GM08714 (cell line): Measurements from ENCODE around the gene FPR1.
"Not testable (repeated sequence)": the region's sequence is repeated elsewhere in the genome, so short reads cannot be mapped to it uniquely, and the experiment has no call there.

Experiments used
- H3K4me3 ChIP-seq: fragments of 200-500 bp; sonication (Bioruptor generic); 2 replicates; pipeline ENCODE4 v1.5.1; 2014; ENCODE audit warnings: mild to moderate bottlenecking, low read length, inconsistent platforms
- ZNF274 ChIP-seq: IDR thresholded peaks from 2 replicates; pipeline ENCODE4 v1.6.1; 2012; ENCODE audit warnings: mild to moderate bottlenecking, low read depth, low read length

Gene FPR1

DNA sequence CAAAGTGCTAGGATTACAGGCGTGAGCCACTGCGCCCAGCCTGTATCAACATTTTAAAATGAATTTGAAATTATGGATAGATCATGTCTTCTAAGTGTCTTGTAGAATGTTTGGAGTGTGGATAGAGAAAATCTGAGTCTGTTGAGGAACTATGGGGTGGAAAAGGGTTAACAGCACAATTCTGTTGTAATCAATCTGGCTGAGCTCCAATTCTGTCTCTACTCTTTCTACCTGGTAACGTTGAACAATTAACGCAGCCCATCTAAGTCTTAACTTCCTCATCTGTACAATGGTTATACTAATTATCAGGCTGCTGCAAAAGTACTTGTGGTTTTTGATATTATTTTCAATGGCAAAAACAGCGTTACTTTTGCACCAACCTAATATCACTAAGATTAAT lies 13.4 kb upstream of the FPR1 start:
- TF ChIP-seq ZNF274 = no peak
- H3K4me3 ChIP-seq = no peak overlapping the region

DNA sequence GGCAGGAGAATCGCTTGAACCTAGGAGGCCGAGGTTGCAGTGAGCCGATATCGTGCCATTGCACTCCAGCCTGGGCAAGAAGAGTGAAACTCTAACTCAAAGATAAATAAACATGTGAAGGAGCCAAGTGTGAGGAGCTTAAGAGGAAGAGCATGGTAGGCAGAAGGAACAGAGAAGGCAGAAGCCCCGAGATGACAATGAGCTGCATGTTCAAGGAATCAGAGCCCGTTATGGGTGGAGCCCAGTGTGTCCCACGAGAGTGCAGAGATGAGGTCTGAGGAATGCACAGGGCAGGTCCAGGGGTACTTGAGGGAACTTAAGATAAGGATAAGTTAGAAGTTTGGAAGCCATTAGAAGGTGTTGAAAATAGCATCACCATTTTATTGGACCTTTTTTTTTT lies 10.0 kb upstream of the FPR1 start:
- TF ChIP-seq ZNF274 = no peak
- H3K4me3 ChIP-seq = no peak overlapping the region

DNA sequence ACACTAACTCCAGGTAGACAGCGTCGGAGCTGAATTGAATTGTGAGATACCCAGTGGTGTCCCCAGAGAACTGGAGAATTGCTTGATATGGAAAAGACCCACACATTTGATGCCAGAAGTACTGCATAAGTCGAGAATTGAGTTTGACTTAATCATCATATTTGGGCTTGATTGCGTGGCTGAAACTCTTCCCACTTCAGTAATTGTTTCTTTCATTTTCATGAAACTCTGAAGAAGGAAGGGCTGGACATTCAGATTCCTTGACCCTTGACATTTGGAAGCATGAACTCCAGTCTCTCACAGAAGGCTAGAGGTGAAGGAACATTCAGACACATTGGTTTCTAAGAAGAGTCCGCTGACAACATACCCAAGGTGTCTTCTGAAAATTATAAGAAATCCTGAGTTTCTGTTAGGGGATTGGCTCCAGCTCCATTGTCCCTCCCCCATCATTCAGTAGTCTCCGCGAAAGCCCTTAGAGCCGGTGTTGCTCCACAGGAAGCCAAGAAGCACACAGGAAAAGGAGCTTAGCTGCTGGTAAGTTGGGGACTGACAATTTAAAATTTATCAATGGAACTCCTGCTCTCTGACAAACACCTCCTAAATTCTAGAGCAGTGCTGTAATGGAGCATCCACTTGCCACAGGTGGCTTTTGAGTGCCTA lies 9.1 kb upstream of the FPR1 start, which contains the start of gene FPR2:
TSS of gene FPR2 (plus strand) at position 484 of the 660 bp plus-strand sequence. CDS start 7,479 bp downstream, outside the sequence.
- no peak for TF ChIP-seq ZNF274
- H3K4me3 ChIP-seq = no peak within 1 kb of the TSS

DNA sequence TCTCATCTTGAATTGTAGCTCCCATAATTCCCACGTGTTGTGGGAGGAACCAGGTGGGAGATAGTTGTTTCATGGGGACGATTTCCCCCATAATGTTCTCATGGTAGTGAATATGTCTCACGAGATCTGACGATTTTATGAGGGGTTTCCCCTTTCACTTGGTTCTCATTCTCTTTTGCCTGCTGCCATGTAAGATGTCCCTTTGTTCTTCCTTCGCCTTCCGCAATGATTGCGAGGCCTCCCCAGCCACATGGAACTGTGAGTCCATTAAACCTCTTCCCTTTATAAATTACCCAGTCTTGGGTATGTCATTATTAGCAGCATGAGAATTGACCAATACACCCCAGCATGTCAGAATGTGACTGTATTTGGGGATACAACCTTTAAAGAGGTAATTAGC lies 3.9 kb upstream of the FPR1 start:
- no peak for TF ChIP-seq ZNF274
- H3K4me3 ChIP-seq = no peak overlapping the region

DNA sequence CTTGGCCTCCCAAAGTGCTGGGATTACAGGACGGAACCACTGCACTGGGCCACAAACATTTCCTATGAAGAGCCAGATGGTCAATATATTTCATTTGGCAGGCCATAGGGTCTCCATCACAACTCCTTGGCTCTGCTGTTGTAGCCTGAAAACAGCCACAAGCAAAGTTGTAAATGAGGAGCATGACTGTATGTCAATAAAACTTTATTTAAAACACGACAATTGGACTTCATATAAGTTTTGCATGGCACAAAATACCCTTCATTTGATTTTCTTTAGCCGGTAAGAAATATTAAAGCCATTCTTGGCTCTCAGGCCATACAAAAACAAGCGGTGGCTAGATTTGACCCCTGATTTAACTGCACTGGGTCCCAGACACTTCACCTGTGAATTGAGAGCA lies 3.1 kb upstream of the FPR1 start:
- TF ChIP-seq ZNF274 = no peak
- no peak overlapping the region for H3K4me3 ChIP-seq

DNA sequence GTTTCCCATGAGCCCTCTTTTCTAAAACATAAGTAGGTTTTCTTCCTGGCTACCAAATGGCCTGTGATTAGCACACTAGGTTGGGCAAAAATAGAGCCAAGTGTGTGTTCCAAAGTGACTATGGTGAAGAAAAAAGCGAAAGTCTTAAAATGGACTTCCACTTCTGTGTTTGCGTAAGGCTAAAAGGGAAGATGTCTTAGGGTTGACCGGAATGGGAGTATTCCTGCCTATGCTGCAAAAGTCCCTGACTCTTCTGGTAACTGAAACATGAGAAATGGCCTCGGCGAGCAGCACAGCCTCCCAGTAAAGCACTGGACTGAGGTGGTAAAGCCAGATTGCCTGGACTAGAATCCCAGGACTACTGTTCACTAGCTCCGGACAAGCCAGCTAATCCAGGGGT lies 2.4 kb upstream of the FPR1 start:
- no peak for TF ChIP-seq ZNF274
- H3K4me3 ChIP-seq = no peak overlapping the region

DNA sequence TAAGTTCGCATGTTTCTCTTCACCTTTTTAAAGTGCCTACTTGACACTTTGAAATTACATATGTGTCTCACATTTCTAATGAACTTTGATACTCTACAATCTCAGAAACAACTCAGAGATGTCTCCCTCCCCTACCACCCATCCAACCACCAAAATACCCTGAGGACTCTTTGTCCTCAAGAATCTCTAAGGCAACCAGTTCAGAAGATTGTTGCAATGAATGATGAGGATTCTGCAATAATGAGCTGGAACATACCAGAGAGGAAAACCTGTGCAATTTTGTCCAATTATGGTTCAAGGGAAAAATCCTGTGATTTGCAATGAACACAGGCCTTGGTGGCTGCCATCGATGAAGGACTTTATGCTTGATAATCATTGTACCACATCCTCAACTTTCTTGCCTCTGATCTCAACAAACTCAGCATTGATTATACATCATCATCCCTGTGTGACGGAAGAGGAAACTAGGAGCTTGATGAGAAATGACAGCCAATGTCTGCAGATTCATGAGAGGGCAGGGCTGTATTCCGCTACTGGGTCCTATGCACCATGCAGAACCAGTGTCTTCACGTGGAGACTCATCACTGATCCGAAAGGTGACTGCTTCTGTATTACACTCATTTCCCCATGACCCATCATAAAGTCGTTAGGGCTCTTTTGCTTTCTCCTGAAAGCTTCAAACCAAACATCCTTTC lies 1.1 kb downstream of the FPR1 start:
- H3K4me3 ChIP-seq = no peak overlapping the region
- no peak for TF ChIP-seq ZNF274

DNA sequence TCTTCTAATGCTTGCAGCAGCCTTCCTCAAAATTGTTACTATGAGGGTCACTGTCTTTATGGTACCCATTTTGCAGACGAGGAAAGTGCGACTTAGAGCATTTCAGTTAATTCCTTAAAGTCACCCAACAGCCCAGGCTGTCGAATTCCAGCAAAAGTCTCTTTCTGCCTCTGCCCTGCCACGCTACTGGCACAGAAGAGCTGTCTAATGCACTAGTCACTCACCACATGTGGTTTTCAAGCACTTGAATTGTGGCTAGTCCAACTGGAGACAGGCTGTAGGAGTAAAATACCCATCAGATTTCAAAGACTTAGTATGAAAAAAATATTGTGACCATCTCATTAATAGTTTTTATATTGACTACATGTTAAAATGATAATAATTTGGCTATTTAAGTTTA lies 1.7 kb downstream of the FPR1 start:
- TF ChIP-seq ZNF274 = no peak
- H3K4me3 ChIP-seq = no peak overlapping the region

DNA sequence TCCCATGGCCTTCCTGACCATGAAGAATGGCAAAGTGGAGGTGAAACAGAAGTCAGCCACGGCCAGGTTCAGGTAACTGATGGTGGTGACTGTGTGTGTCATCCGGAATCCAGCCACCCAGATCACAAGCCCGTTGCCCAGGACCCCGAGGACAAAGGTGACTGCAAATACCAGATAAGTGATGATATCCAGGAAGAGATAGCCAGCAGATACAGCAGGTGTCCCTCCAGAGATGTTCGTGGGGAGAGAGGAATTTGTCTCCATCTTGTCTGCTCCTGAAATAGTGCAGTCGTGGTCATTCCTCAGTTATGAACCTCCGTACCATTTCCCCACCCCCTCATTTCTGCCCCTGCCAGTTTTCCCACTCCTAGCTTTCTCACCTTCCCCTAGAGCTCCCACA lies 4.9 kb downstream of the FPR1 start:
- TF ChIP-seq ZNF274 = no peak
- H3K4me3 ChIP-seq = no peak overlapping the region

DNA sequence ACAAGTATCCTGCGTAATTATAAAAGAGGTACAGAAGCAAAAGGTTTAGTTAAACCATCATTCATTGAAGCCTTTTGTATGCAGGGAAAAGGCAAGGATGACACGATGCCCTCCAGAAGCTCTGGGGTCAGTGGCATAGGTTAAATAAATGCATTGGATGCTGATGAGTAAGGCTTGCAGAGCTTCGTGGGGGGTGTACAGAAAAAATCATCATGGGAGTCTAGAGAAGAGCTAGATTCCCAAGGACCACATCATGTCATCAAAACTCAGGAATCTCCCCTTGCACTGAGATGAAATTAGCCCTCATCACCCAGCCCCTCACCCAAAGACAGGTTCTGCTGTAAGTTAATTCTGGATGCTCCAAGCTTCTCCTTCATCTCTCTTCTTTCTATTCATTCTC lies 8.3 kb downstream of the FPR1 start:
- no peak overlapping the region for H3K4me3 ChIP-seq
- TF ChIP-seq ZNF274 = no peak

DNA sequence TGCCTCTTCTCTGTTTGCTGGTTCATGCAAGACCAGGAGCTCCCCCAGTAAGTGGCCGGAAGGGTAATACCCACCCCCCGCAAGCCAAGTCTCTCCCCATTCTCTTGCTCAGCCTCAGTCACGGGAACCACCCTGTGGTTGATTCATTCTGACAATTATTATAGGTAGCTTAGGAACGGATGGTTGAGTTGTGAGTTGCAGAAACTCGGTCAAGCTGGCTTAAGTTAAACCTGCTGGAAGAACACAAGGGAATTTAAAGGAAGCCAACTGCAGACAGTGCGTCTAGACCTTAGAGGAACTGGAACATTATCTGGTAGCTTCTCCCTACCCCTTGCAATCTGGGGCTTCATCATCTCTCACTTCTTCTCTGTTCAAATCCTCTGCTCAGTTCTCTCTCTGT lies 8.9 kb downstream of the FPR1 start:
- no peak for TF ChIP-seq ZNF274
- H3K4me3 ChIP-seq = no peak overlapping the region

DNA sequence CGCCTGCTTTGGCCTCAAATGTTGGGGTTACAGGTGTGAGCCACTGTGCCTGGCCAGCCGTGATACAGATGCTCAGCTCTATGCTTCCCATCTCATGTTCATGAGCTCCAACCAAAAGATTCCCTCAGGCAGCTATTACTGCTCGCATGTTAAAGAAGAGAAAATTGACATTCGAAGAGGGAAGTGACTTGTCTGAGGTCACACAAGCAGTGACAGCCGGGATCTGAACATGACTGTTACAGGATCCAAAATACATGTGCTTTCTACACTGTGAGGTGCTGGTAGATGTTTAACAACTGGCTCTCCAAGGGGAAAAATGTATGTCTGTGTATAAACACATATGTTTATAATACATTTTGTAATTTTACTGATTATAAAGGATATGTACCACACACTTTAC lies 11.3 kb downstream of the FPR1 start:
- TF ChIP-seq ZNF274 = no peak
- no peak overlapping the region for H3K4me3 ChIP-seq

DNA sequence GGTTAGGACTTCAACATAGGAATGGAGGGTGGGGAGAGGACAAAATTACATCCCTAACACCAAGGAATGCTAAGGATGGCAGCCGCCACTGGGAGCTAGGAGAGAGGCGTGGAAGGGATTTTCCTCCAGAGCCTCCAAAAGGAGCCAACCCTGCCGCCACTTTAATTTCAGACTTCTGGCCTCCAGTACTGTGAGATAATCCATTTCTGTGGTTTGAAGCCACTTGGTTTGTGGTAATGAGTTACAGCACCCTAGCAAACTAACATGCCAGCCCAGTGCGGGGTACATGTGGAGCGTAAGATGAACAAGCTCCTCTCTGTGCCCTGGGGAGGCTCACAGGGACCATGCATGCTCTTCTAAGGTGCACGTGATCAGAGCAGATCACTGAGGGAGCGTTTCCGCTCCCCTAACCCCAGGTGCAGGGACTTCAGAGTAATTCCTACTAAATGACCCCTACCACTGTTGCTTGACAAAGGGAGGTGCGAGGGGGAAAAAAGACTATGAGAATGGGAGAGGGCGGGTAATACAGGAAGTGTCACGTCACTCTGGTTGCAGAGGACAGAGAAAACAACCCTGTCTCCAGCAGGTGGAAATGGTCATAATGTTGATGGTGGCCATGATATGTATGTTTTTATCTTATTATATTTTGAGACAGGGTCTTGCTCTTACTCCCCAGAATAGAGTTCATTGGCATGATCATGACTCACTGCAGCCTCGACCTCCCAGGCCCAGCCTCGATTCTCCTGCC lies 12.0 kb downstream of the FPR1 start:
- H3K4me3 ChIP-seq = no peak overlapping the region
- TF ChIP-seq ZNF274 = no peak

DNA sequence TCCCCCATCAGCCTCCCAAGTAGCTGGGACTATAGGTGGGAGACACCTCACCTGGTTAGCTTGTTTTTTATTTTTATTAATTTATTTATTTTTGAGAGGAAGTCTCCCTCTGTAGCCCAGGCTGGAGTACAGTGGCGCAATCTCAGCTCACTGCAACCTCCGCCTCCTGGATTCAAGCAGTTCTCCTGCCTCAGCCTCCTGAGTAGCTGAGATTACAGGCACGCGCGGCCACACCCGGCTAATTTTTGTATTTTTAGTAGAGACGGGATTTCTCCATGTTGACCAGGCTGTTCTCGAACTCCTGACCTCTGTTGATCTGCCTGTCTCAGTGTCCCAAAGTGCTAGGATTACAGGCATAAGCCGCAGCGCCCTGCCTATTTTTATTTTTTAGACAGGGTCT lies 13.2 kb downstream of the FPR1 start:
- not testable (repeated sequence) for H3K4me3 ChIP-seq

DNA sequence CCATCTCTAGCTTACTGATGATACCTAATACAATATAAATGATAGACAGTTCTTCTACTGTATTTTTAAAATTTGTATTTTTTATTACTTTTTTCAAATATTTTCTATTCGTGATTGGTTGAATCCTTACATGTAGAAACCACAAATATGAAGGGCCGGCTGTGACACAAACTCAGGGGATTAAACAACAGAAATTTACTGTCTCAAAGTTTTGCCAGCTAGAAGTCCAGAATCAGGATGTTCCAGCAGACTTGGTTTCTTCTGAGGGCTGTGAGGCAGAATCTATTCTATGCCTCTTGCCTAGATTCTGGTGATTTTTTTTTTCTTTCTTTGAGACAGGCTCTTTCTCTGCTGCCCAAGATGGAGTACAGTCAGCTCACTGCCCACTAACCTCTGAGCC lies 13.8 kb downstream of the FPR1 start:
- H3K4me3 ChIP-seq = no peak overlapping the region
- no peak for TF ChIP-seq ZNF274
